GM18519 (cell line): ENCODE measurements around the gene LUZP1.

ENCODE experiments used
- ATAC-seq: cut with Tn5 transposase; IDR thresholded peaks from one replicate; pipeline ENCODE4 v1.9.1; 2021; ENCODE audit warnings: mild to moderate bottlenecking, moderate library complexity; ENCODE audit not compliant: unreplicated experiment, low FRiP score

Gene LUZP1

DNA sequence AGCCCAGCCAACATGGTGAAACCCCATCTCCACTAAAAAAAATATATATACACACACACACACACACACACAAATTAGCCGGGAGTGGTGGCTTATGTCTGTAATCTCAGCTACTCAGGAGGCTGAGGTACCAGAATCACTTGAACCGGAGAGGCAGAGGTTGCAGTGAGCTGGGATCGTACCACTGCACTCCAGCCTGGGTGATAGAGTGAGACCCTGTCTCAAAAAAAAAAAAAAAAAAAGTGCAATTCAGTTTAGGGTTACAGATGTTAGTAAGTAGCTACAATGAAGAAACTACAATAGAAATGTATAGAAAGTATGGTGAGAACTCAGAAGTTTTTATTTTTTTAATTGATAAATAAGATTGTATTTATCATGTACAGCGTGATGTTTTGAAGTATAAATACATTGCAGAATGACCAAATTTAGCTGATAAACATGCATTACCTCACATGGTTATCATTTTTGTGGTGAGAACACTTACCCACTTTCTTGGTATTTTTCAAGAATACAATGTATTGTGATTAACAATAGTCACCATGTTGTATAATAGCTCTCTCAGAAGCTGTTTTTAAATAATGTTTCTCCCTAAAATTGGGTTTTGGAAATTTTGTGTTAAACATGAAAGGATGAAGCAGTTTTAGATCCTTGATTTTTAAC lies 131.4 kb downstream of the LUZP1 start:
- no peak for ATAC-seq

DNA sequence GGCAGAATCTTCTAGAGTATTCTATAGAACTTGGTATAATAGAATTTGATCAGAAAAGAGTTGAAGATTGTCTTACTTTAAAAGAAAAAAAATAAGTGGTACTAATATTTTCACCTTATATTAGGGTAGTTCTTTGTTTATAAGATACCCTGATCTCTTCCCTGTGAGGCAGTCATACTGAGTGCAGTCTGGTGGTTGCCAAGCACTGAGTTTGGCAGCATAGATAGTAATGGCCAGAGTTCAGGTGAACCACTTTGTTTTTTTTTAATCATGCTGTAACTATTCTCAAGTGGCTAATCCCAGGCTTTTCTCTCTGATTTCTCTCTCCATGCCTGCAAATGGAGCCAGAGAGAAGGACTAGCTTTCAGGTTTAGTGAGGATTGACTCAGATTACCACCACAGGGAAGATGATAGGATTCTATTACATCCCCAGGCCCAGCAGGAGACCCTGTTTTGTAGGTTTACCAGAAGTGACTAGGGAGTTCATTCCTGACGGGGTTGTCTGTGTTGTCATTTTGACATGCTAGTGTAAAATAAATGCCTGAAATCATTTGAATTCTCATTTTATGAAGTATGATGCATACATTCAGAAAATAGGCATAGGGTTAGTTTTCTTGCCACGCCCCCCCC lies 132.7 kb downstream of the LUZP1 start:
- ATAC-seq = no peak
